Measurements from ENCODE around the gene ZMYND15. TPM values are rescaled to one million over a fixed set of nuclear protein-coding genes. Genes with fewer than 3 reads are reported as not detected.
A peak's percentile ranks its signal among the peaks of the same experiment; 100 is the strongest.

Gene ZMYND15
- total and polyA plus RNA-seq, 2 of the 13 experiments (the other 11 are each of a cell fraction or from before 2014, with no cell fraction given): 0.24 to 2.7 TPM

- no peak for TF ChIP-seq ZNF850 (CRISPR knock-in tag; conservative IDR thresholded peaks at IDR 0.05)
- TF ChIP-seq PRDM4 (CRISPR knock-in tag; IDR thresholded peaks at IDR 0.05; ENCODE audit: borderline replicate concordance): no peak
- no peak for TF ChIP-seq ZNF841 (CRISPR knock-in tag; IDR thresholded peaks at IDR 0.05; ENCODE audit: borderline replicate concordance)
- TF ChIP-seq RNF219 (CRISPR knock-in tag; IDR thresholded peaks at IDR 0.05): no peak
- peak; percentile 58; the same call in 1 of the 2 replicates for TF ChIP-seq TBX3 (IDR thresholded peaks at IDR 0.05; ENCODE audit: borderline replicate concordance)
- peak; percentile 49; the same call in 1 of the 2 replicates for TF ChIP-seq ZNF564 (CRISPR knock-in tag; IDR thresholded peaks at IDR 0.05)
- 0 out of 2 replicates have a peak, but pooled peaks have one; percentile 62 for TF ChIP-seq ZNF33B (CRISPR knock-in tag; IDR thresholded peaks at IDR 0.05)
- TF ChIP-seq ZBTB2 (CRISPR knock-in tag; IDR thresholded peaks at IDR 0.05; ENCODE audit: low read depth): no peak
- 0 out of 2 replicates have a peak, but pooled peaks have one; percentile 34 for TF ChIP-seq ZNF547 (CRISPR knock-in tag; IDR thresholded peaks at IDR 0.05)
- TF ChIP-seq ZEB1 (IDR thresholded peaks at IDR 0.05; ENCODE audit: insufficient replicate concordance, low read depth): no peak
- TF ChIP-seq KDM6A (CRISPR knock-in tag; IDR thresholded peaks at IDR 0.05; ENCODE audit: low read depth): peak; percentile 67
- peak; percentile 74 for TF ChIP-seq SIX4 (CRISPR knock-in tag; IDR thresholded peaks at IDR 0.05)
- no peak for TF ChIP-seq CHD4 (IDR thresholded peaks at IDR 0.05; ENCODE audit: borderline replicate concordance, low read length)
- TF ChIP-seq ZFP62 (CRISPR knock-in tag; IDR thresholded peaks at IDR 0.05): no peak
- no peak for TF ChIP-seq EZH2 (conservative IDR thresholded peaks at IDR 0.05; ENCODE audit: low read depth, low read length)
- no peak for TF ChIP-seq ZNF740 (CRISPR knock-in tag; IDR thresholded peaks at IDR 0.05)
- TF ChIP-seq TEAD2 (CRISPR knock-in tag; IDR thresholded peaks at IDR 0.05): 0 out of 2 replicates have a peak, but pooled peaks have one; percentile 24
- TF ChIP-seq ZNF773 (CRISPR knock-in tag; IDR thresholded peaks at IDR 0.05; ENCODE audit: borderline replicate concordance): no peak
- no peak for TF ChIP-seq U2AF1 (optimal IDR thresholded peaks at IDR 0.05; ENCODE audit: low read depth, low read length)
- TF ChIP-seq ZNF691 (CRISPR knock-in tag; IDR thresholded peaks at IDR 0.05; ENCODE audit: borderline replicate concordance, low read depth): no peak; the same call in 1 of the 2 replicates
- TF ChIP-seq ZNF12 (CRISPR knock-in tag; IDR thresholded peaks at IDR 0.05): peak; percentile 87
- TF ChIP-seq ZNF3 (CRISPR knock-in tag; IDR thresholded peaks at IDR 0.05): no peak
These were observed 38.5 kb downstream of the ZMYND15 start (continued) for GRCh38 chr17:4777969-4778760.
